Measurements from ENCODE around the gene PITPNC1. TPM values are rescaled to one million over a fixed set of nuclear protein-coding genes. Genes with fewer than 3 reads are reported as not detected.

Gene PITPNC1
- polyA plus RNA-seq, 1 donor from 2014 or later: 18.8 TPM

- TF ChIP-seq CTCF (IDR thresholded peaks at IDR 0.05; ENCODE audit: poor library complexity, severe bottlenecking) (no peak), MXI1 (conservative IDR thresholded peaks at IDR 0.05; ENCODE audit: poor library complexity, severe bottlenecking) (no peak), SMC3 (conservative IDR thresholded peaks at IDR 0.05; ENCODE audit: poor library complexity) (no peak), RAD21 (conservative IDR thresholded peaks at IDR 0.05) (no peak)
- TF ChIP-seq, protein P1, sequence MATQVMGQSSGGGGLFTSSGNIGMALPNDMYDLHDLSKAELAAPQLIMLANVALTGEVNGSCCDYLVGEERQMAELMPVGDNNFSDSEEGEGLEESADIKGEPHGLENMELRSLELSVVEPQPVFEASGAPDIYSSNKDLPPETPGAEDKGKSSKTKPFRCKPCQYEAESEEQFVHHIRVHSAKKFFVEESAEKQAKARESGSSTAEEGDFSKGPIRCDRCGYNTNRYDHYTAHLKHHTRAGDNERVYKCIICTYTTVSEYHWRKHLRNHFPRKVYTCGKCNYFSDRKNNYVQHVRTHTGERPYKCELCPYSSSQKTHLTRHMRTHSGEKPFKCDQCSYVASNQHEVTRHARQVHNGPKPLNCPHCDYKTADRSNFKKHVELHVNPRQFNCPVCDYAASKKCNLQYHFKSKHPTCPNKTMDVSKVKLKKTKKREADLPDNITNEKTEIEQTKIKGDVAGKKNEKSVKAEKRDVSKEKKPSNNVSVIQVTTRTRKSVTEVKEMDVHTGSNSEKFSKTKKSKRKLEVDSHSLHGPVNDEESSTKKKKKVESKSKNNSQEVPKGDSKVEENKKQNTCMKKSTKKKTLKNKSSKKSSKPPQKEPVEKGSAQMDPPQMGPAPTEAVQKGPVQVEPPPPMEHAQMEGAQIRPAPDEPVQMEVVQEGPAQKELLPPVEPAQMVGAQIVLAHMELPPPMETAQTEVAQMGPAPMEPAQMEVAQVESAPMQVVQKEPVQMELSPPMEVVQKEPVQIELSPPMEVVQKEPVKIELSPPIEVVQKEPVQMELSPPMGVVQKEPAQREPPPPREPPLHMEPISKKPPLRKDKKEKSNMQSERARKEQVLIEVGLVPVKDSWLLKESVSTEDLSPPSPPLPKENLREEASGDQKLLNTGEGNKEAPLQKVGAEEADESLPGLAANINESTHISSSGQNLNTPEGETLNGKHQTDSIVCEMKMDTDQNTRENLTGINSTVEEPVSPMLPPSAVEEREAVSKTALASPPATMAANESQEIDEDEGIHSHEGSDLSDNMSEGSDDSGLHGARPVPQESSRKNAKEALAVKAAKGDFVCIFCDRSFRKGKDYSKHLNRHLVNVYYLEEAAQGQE (IDR thresholded peaks at IDR 0.05; ENCODE audit: borderline replicate concordance): no peak
These were observed 295.7 kb downstream of the PITPNC1 start for GRCh38 chr17:67672592-67673335.

GRCh38 chr17:67675481-67675880 is 298.4 kb downstream of the PITPNC1 start:
- Histone ChIP-seq H4K20me1 (ENCODE audit: insufficient read depth) (no peaks in the 10 kb centered on the region), H3K4me3 (ENCODE audit: low read length) (no peak overlapping the region), H3K4me2 (ENCODE audit: low read length) (no peak overlapping the region), H3K9me3 (ENCODE audit: low read length) (no peaks in the 10 kb centered on the region), H3F3A (ENCODE audit: insufficient read depth, low read length, poor library complexity, severe bottlenecking) (no peaks in the 10 kb centered on the region), H2AFZ (ENCODE audit: low read depth, low read length) (no peak overlapping the region), H3K27me3 (ENCODE audit: insufficient read depth, low read depth, low read length) (no peaks in the 10 kb centered on the region), H3K27ac (ENCODE audit: low read length) (no peak overlapping the region), H3K9me2 (ENCODE audit: insufficient read depth, low read length) (no peaks in the 10 kb centered on the region), H3K79me2 (replicated peaks; ENCODE audit: insufficient read depth, low read length) (no peaks in the 10 kb centered on the region), H3K9ac (ENCODE audit: low read length) (no peak overlapping the region), H3K36me3 (ENCODE audit: insufficient read depth, low read length) (no peaks in the 10 kb centered on the region)
- TF ChIP-seq, protein P1 (IDR thresholded peaks at IDR 0.05; ENCODE audit: borderline replicate concordance): no peak
- TF ChIP-seq EZH2 (IDR thresholded peaks at IDR 0.05; ENCODE audit: borderline replicate concordance, insufficient read depth, low read length, poor library complexity, severe bottlenecking) (no peak), MXI1 (conservative IDR thresholded peaks at IDR 0.05; ENCODE audit: poor library complexity, severe bottlenecking) (no peak), CTCF (IDR thresholded peaks at IDR 0.05; ENCODE audit: poor library complexity, severe bottlenecking) (no peak), SMC3 (conservative IDR thresholded peaks at IDR 0.05; ENCODE audit: poor library complexity) (no peak), TAF1 (IDR thresholded peaks at IDR 0.05; ENCODE audit: low read depth) (no peak), RAD21 (conservative IDR thresholded peaks at IDR 0.05) (no peak), POLR2AphosphoS5 (IDR thresholded peaks at IDR 0.05) (no peak), EP300 (conservative IDR thresholded peaks at IDR 0.05; ENCODE audit: poor library complexity, severe bottlenecking) (no peak)

More at GRCh38 chr17:67672592-67673335, 295.7 kb downstream of the PITPNC1 start:
- H3K36me3 ChIP-seq (ENCODE audit: insufficient read depth, low read length): no peaks in the 10 kb centered on the region
- no peak overlapping the region for H3K9ac ChIP-seq (ENCODE audit: low read length)
- H3K9me2 ChIP-seq (ENCODE audit: insufficient read depth, low read length): no peaks in the 10 kb centered on the region
- H3K9me3 ChIP-seq (ENCODE audit: low read length): no peaks in the 10 kb centered on the region
- no peak overlapping the region for H2AFZ ChIP-seq (ENCODE audit: low read depth, low read length)
- H3K4me2 ChIP-seq (ENCODE audit: low read length): no peak overlapping the region
- no peaks in the 10 kb centered on the region for H3K79me2 ChIP-seq (replicated peaks; ENCODE audit: insufficient read depth, low read length)
- no peaks in the 10 kb centered on the region for H3F3A ChIP-seq (ENCODE audit: insufficient read depth, low read length, poor library complexity, severe bottlenecking)
- H3K27ac ChIP-seq (ENCODE audit: low read length): no peak overlapping the region
- H3K4me3 ChIP-seq (ENCODE audit: low read length): no peak overlapping the region
- no peaks in the 10 kb centered on the region for H4K20me1 ChIP-seq (ENCODE audit: insufficient read depth)
- H3K27me3 ChIP-seq (ENCODE audit: insufficient read depth, low read depth, low read length): no peaks in the 10 kb centered on the region

Data from neural cell (in vitro differentiated cells).